DMS 273 (cell line): Measurements from ENCODE around the gene GAPDHS.

Source experiments
- DNase-seq: peaks from one replicate; lab custom pipeline; 2025; ENCODE audit not compliant: unreplicated experiment; lab: John Stamatoyannopoulos, UW

The GAPDHS gene

GRCh38 chr19:35556025-35556590 lies 22.9 kb downstream of the GAPDHS start:
- DNase-seq, result no peak

GRCh38 chr19:35556846-35557538 lies 23.7 kb downstream of the GAPDHS start:
- no peak for DNase-seq

GRCh38 chr19:35557539-35558399 lies 24.5 kb downstream of the GAPDHS start:
- DNase-seq, result peak; percentile 83

GRCh38 chr19:35558400-35559280 lies 25.4 kb downstream of the GAPDHS start:
- no peak for DNase-seq

- DNase-seq, result no peak
Observed at GRCh38 chr19:35559281-35559659, 26.0 kb downstream of the GAPDHS start.

GRCh38 chr19:35559781-35560180 lies 26.5 kb downstream of the GAPDHS start:
- DNase-seq, result no peak

- no peak for DNase-seq
Observed at GRCh38 chr19:35560271-35560670, 27.0 kb downstream of the GAPDHS start.

- no peak for DNase-seq
Observed at GRCh38 chr19:35560677-35561076, 27.4 kb downstream of the GAPDHS start.

- DNase-seq, result no peak
Observed at GRCh38 chr19:35561436-35561835, 28.2 kb downstream of the GAPDHS start.

- DNase-seq, result peak; percentile 41
Observed at GRCh38 chr19:35562336-35562735, 29.1 kb downstream of the GAPDHS start.

GRCh38 chr19:35562776-35563175 lies 29.5 kb downstream of the GAPDHS start:
- no peak for DNase-seq

- no peak for DNase-seq
Observed at GRCh38 chr19:35563207-35563829, 30.1 kb downstream of the GAPDHS start, which contains the start of gene ATP4A. Gene ATP4A (minus strand): TSS chr19:35563658. CDS start chr19:35563629, 29 bp downstream.

GRCh38 chr19:35565016-35565856 lies 32.0 kb downstream of the GAPDHS start:
- no peak for DNase-seq

- no peak for DNase-seq
Observed at GRCh38 chr19:35566738-35567137, 33.5 kb downstream of the GAPDHS start.

- DNase-seq, result no peak
Observed at GRCh38 chr19:35569281-35569781, 36.1 kb downstream of the GAPDHS start.

GRCh38 chr19:35571406-35571965 lies 38.2 kb downstream of the GAPDHS start:
- no peak for DNase-seq

GRCh38 chr19:35577918-35578317 lies 44.7 kb downstream of the GAPDHS start:
- DNase-seq, result no peak

GRCh38 chr19:35578707-35579106 lies 45.5 kb downstream of the GAPDHS start:
- DNase-seq, result no peak

GRCh38 chr19:35582760-35583159 lies 49.5 kb downstream of the GAPDHS start:
- DNase-seq, result no peak
